Stimulated activated CD8-positive, alpha-beta memory T cell treated with anti-CD3 and anti-CD28 coated beads, Interleukin-15, amount 100 ng/mL, for 1 hour (primary cell): ENCODE measurements around the gene SMPD3.

Experiments used
- DNase-seq: peaks from one replicate; pipeline ENCODE4 v3.0.0-alpha.2; 2020; ENCODE audit warnings: low read depth

SMPD3 gene

GRCh38 chr16:68403177-68403576 lies 45.1 kb downstream of the SMPD3 start:
- no peak for DNase-seq

- DNase-seq: no peak
These were observed 45.6 kb downstream of the SMPD3 start for GRCh38 chr16:68402748-68403040.

- no peak for DNase-seq
These were observed 46.2 kb downstream of the SMPD3 start for GRCh38 chr16:68401871-68402747.

- DNase-seq: no peak
These were observed 47.3 kb downstream of the SMPD3 start for GRCh38 chr16:68400924-68401460.

- no peak for DNase-seq
These were observed 48.0 kb downstream of the SMPD3 start for GRCh38 chr16:68400083-68400923.

GRCh38 chr16:68399456-68399855 lies 48.9 kb downstream of the SMPD3 start:
- no peak for DNase-seq

GRCh38 chr16:68397710-68398201 lies 50.6 kb downstream of the SMPD3 start:
- DNase-seq: no peak

- DNase-seq: peak; percentile 21
These were observed 51.8 kb downstream of the SMPD3 start for GRCh38 chr16:68396481-68396880.

GRCh38 chr16:68395815-68396214 lies 52.5 kb downstream of the SMPD3 start:
- no peak for DNase-seq

GRCh38 chr16:68395167-68395786 lies 53.0 kb downstream of the SMPD3 start:
- DNase-seq: no peak

- no peak for DNase-seq
These were observed 55.0 kb downstream of the SMPD3 start for GRCh38 chr16:68393333-68393732.

- no peak for DNase-seq
These were observed 58.4 kb downstream of the SMPD3 start for GRCh38 chr16:68389750-68390371.

- DNase-seq: no peak
These were observed 59.3 kb downstream of the SMPD3 start for GRCh38 chr16:68389006-68389405.

GRCh38 chr16:68388124-68388523 lies 60.2 kb downstream of the SMPD3 start:
- no peak for DNase-seq

GRCh38 chr16:68387301-68387700 lies 61.0 kb downstream of the SMPD3 start:
- no peak for DNase-seq

- DNase-seq: no peak
These were observed 61.7 kb downstream of the SMPD3 start for GRCh38 chr16:68386628-68387027.

- no peak for DNase-seq
These were observed 62.9 kb downstream of the SMPD3 start for GRCh38 chr16:68385371-68385770.

GRCh38 chr16:68384288-68385161 lies 63.8 kb downstream of the SMPD3 start:
- no peak for DNase-seq

GRCh38 chr16:68383858-68384257 lies 64.5 kb downstream of the SMPD3 start:
- no peak for DNase-seq

- no peak for DNase-seq
These were observed 66.0 kb downstream of the SMPD3 start for GRCh38 chr16:68382296-68382718.

- no peak for DNase-seq
These were observed 67.0 kb downstream of the SMPD3 start for GRCh38 chr16:68381363-68381724.
